ENCODE results near the gene TPRG1L.
A peak's percentile ranks its signal among the peaks of the same experiment; 100 is the strongest.

Gene TPRG1L

DNA sequence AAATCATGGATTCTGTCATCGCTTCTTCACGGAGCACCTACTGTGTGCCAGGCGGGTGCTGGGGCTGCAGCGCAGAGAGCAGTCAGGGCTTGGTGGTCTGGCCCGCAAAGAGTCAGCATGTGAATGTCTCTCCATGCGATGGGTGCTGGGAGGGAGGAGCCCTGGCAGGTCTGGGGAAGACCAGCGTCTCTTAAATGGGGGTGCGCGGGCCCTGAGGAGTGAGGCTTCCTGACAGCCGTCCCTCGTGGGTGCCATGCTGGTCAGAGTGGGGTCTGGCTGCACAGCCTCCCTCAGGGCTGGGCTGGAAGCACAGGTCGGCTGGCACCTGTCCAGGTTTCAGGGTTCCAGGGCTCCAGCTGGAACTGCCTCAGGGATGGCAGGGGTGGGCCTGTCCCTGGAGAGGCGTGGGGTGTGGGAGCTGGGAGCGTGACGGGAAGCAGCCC, 46.0 kb downstream of the TPRG1L start:
- no peak for TF ChIP-seq CTCF (conservative IDR thresholded peaks at IDR 0.05; ENCODE audit: low read depth, low read length)
- DNase-seq (ENCODE audit: low read depth): no peak
- no peak overlapping the region for H3K4me3 ChIP-seq (ENCODE audit: low read depth, low read length)

- H3K4me3 ChIP-seq (ENCODE audit: low read depth, low read length): no peak overlapping the region
- no peak for TF ChIP-seq CTCF (conservative IDR thresholded peaks at IDR 0.05; ENCODE audit: low read depth, low read length)
- DNase-seq (ENCODE audit: low read depth): peak; percentile 23
Measured at GRCh38 chr1:3671371-3672180, 46.8 kb downstream of the TPRG1L start.

DNA sequence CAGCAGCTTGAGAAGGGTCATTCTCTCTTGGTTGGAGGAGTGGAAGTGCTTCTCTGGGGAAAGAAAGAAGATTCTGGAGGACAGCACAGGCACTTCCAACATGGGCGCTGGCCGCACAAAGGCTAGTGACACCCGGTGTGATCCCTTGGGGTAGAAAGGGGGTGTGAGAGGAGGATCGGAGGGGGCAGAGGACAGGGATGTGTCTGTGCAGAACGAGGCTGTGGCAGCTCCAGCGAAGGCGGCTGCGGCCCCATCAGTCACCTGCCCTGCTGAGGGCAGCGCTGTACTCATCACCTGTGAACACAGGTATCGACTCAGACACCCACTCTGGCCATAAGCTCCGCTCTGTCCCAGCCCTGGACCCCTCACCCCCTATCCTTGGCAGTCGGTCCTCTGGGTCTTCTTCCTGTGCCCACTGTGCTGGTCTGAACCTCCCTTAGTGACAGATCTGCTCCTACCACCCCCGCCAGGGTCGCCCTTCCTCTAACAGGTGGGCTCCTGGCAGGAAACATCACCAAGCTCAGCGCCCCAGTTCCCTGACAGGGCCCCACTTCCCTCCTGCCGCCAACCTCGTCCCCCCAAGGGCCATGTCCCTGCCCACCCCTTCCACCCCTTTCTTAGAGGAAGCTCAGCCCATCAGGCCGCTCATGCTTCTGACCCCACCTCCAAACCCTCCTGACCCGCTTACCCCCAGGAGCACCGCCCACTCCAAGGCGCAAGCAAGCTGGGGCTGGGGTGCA, 47.6 kb downstream of the TPRG1L start:
- no peak for TF ChIP-seq CTCF (conservative IDR thresholded peaks at IDR 0.05; ENCODE audit: low read depth, low read length)
- DNase-seq (ENCODE audit: low read depth): no peak

DNA sequence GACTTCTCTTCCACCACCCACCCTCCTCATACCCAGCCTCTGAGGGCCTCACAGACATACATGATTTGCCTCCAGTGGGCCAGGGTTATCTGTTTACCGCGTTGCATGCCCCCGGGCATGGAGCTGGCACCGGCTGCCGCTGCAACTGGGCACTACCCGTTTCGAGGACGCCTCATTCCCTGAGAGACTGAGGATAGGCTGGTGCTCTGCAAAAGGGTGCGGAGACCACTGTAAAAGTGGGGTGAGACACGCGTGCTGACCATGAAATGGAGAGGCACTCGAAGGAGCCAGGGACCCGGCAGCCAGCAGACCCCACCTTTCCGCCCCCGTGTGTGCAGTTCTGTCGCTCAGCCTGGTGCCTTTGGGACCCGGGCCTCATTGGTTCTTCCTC, 48.2 kb downstream of the TPRG1L start:
- no peak for DNase-seq (ENCODE audit: low read depth)
- no peak overlapping the region for H3K4me3 ChIP-seq (ENCODE audit: low read depth, low read length)
- TF ChIP-seq CTCF (conservative IDR thresholded peaks at IDR 0.05; ENCODE audit: low read depth, low read length): no peak

More for the DNA sequence above, 47.6 kb downstream of the TPRG1L start:
- H3K4me3 ChIP-seq (ENCODE audit: low read depth, low read length): no peak overlapping the region

DNA sequence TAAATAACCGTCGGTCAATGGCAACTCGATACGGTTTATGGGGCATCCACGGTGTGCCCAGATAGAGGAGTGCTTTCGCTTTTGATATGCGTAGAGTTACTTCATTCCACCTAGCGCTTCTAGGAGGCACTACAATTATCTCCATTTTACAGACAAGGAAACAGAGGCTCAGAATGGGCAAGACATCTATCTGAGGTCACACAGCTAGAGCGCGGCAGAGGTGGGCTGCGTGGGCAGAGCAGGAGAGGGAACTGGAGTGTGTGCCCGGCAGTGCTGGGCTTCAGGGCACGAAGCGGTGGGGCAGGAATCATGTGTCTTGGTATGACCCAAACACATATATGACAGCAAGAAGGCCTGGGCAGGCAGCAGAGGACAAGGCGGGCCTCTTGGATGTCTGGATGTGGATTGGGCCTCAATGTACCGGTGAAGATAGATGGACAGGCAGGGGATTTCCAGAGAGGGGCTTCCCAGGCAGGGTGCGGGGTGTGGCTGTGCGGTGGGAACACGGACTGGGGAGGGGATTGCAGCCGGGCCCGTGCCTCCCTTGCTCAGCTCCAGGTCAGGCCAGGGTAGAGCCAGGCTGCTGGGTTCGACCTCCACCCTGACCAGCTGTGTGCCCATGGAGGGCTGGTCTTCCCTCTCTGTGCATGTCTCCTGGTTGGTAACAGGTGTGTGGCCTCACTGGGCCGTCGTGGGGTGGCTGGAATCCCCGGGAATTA, 48.7 kb downstream of the TPRG1L start:
- TF ChIP-seq CTCF (conservative IDR thresholded peaks at IDR 0.05; ENCODE audit: low read depth, low read length): no peak
- no peak for DNase-seq (ENCODE audit: low read depth)
- H3K4me3 ChIP-seq (ENCODE audit: low read depth, low read length): no peak overlapping the region

- TF ChIP-seq CTCF (conservative IDR thresholded peaks at IDR 0.05; ENCODE audit: low read depth, low read length): no peak
- peak; percentile 24 for DNase-seq (ENCODE audit: low read depth)
- H3K4me3 ChIP-seq (ENCODE audit: low read depth, low read length): no peak overlapping the region
Measured at GRCh38 chr1:3674100-3675094, 49.6 kb downstream of the TPRG1L start.

Data from choroid plexus epithelial cell (primary cell).